G401 (cell line): ENCODE measurements around the gene TRPM5. TPM values are rescaled to one million over a fixed set of nuclear protein-coding genes. Genes with fewer than 3 reads are reported as not detected.

Source experiments
- DNase-seq: peaks from one replicate; pipeline ENCODE4 v3.0.0-alpha.2; 2015; ENCODE audit warnings: low spot score
- in situ Hi-C: cut with HindIII; loops from 2 replicates; pipeline ENCODE4 v1.10.0; 2016; ENCODE audit warnings: low sequenced_read_pairs, mixed read lengths
- total RNA-seq: library from RNA; depleted of rRNA; stranded (reverse); fragments of >200 nt; shearing (Covaris generic); gene quantifications from 2 replicates; pipeline ENCODE4 v1.2.3, GENCODE V29; 2014

TRPM5 gene
- total RNA-seq, 1 experiment from 2014 or later, result not detected

GRCh38 chr11:2426221-2426620 is 18.1 kb downstream of the TRPM5 start:
- no peak for DNase-seq
- in situ Hi-C loops, result no loop called here

GRCh38 chr11:2425506-2425905 is 18.8 kb downstream of the TRPM5 start:
- in situ Hi-C loops, result no loop called here
- DNase-seq, result no peak

DNA sequence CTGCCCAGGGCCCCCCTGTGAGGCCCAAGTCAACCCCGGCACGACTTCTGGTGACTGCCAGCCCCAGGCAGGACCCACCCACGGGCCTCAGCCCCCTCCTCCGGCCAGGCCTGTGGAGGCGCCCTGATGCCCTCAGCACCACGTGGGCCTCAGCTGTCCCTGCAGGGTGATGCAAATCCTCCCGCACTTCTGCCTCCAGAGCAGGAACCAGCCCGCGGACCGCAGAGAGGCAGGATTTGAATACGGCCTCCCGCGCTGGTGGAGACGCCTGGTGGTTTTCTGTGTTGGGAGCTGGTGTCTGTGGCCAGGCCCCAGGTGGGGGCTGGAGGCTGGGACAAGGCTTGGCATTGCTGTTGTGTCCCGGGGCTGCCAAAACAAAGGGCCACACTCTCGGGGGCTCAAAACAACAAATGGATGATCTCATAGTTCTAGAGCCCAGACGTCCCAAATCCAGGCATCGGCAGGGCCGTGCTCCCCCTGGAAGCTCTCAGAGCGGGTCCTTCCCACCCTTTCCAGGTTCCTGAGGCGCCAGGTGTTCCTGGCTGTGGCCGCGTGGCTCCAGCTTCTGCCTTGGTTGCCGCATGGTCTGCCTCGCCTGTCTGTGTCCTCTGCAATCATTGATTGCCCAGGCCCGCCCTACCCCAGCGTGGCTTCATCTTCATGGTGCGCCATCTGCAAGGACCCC is 19.4 kb downstream of the TRPM5 start:
- no peak for DNase-seq
- in situ Hi-C loops, result no loop called here

DNA sequence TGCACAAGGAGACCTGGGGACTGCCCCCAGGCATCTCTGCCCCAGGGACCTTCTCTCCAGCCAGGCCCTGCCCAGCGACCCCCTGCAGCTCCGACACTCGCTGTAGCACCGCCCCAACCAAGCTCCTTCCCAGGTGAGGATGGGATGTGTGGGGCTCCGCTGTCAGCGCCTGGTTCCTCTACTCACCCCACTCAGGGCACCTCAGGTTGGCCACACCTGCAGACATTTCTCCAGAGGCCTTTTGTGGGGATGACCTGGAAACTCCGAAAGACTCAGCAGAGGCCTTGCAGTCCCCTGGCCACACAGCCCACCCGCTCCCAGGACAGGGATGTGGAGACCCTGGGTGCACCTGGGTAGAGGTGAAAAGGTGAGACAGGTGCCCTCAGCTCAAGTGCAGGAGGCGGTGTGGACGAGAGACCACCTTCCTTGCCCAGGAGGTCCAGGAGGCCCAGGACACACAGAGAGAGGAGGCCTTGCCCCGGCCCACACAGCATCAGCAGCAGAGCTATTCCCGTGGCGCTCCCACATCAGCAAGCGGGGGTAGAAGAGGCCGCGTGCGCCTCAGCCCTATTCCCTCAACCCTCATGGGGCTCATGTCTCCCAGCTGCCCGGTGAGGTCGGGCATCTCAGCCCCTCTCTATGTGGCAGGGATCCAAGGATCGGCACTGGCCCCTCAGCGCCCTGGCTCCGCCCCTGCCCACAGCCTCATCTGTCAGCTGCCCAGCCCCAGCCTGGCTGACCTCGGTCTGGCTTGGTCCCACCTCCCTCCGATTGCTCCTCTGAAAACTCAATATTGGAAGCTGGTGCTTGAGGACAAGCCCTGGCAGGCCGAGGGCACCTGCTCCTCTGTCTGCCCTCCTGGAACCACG is 20.9 kb downstream of the TRPM5 start:
- in situ Hi-C loops, result no loop called here
- DNase-seq, result no peak

- in situ Hi-C loops, result no loop called here
- DNase-seq, result no peak
These were observed 21.7 kb downstream of the TRPM5 start for GRCh38 chr11:2422461-2423156.

DNA sequence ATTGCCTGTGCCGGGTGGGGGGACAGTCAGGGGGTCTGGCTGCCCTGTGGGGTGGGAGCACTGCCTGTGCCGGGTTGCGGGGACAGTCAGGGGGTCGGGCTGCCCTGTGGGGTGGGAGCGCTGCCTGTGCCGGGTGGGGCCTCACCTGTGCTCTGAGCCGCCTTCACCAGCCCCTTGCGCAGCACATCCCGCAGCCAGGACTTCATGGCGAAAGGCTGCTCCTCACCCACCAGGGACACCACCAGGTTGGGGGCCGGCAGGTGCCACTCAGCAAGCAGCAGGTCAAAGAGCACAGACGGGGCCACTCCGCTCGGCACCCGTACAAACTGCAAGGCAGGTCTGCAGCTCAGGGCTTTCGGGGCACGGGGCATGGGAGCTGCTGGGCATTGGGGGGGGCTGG is 22.3 kb downstream of the TRPM5 start:
- in situ Hi-C loops, result no loop called here

DNA sequence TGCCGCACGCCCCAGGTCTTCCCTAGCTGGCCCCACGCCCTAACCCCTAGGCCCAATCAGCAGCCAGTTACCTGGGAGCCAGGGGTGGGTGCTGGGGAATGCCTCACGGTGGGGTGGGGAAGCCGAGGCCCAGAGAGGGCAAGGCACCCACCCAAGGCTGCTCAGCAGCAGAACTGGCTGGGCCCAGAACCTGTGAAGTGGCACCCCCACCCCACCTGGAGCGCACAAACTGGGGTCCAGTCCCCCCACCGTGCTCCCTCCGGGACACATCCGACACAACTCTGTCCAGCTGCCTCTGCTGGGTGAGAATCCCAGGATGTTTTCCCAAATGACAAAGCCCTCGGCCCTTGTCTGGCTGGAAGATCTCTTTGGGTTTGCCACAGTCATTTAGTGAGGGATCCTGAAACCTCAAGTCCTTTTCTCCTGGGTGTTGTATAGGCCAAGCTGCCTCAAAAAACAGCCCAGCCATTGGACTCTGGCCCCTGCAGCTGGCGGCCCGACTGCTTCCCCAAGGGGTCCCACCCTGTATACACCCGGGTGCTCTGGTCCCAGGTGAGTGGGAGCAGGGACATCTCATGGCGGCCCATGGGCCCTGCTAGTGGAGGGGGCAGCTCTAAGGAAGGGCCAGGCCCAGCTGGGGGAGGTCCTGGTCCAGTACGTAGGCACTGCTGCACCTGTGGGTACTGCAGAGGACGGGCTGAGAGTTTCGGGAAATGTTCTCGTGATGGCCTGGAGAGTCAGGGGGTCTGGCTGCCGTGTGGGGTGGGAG is 22.9 kb downstream of the TRPM5 start:
- in situ Hi-C loops, result no loop called here
- DNase-seq, result no peak

More for the DNA sequence above, 22.3 kb downstream of the TRPM5 start:
- DNase-seq, result no peak

DNA sequence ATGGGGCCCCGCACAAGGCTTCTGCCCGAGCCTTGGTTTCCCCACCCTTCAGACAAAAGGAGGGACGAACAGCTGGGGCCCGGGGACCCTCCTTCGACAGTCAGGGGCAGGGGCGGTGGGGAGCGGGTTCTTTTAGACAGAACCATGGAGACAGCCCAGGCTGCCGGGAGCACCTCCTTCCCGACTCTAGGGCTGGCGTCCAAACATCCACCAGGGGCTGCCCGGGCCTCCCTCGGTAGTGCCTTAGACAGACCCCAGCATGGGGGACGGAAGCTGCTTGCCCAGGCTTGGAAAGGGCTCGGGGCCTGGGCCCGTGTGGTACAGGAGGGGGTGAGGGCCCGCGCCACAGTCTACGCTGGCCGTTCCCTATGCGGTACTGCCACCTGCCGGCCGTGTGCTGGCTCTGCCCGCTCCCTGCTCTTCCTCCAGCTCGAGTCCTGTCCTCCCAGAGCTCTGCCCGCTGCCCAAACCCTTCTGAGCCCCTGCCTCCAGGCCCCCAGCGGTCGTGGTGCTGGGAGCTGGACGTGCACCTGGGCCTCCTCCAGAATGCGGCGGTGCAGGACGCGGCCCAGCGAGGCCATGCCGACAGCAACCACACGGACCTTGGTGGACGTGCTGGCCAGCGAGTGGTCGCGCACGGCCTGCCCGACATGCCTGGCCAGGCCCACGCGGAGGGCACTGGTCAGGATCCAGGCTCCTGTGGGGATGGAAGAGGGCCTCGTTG is 23.6 kb downstream of the TRPM5 start:
- DNase-seq, result peak; percentile 78
- in situ Hi-C loops, result no loop called here

- peak; percentile 77 for DNase-seq
- in situ Hi-C loops, result no loop called here
These were observed 24.4 kb downstream of the TRPM5 start for GRCh38 chr11:2419638-2420501.

- no peak for DNase-seq
- in situ Hi-C loops, result no loop called here
These were observed 25.5 kb downstream of the TRPM5 start for GRCh38 chr11:2418693-2419360.

- DNase-seq, result no peak
- in situ Hi-C loops, result no loop called here
These were observed 26.2 kb downstream of the TRPM5 start for GRCh38 chr11:2417856-2418692.

GRCh38 chr11:2416765-2417164 is 27.5 kb downstream of the TRPM5 start:
- DNase-seq, result no peak
- in situ Hi-C loops, result no loop called here

DNA sequence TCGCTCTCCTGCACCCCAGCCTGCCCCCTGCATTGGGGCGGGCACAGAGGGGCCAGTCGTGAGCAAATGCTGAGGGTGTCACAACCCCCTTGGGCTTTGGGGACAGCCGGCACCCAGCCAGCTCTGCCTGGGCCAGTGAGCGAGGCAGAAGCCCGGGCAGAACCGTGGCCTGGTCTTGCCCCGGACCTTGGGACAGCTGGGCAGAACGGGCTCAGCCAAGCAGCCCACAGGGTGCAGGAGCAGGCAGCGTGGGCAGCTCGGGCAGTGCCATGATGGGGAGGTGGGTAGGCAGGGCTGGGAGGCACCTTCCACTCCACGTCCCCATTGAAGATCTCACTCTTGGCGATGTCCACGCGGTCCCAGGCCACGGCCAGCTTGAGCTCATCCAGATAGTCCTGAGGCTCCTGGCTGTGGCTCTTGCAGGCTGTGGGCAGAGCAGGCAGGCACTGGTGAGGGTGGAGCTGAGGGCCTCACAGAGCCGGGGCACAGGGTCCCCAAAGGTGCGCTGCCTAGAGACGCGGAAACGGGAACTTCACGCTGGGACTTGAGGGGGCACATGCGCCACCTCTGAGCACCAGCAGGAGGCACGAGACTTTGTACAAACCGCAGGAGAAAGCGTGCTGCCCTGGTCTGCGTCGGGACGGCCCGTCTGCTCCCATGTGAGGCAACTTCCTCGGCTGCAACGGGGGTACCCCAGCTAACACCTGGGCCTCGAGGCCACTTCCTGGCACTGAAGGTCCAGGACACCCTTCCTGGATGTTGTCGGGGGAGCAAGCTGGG is 28.5 kb downstream of the TRPM5 start:
- in situ Hi-C loops, result no loop called here
- DNase-seq, result no peak

- in situ Hi-C loops, result no loop called here
- no peak for DNase-seq
These were observed 29.1 kb downstream of the TRPM5 start for GRCh38 chr11:2415171-2415570.

DNA sequence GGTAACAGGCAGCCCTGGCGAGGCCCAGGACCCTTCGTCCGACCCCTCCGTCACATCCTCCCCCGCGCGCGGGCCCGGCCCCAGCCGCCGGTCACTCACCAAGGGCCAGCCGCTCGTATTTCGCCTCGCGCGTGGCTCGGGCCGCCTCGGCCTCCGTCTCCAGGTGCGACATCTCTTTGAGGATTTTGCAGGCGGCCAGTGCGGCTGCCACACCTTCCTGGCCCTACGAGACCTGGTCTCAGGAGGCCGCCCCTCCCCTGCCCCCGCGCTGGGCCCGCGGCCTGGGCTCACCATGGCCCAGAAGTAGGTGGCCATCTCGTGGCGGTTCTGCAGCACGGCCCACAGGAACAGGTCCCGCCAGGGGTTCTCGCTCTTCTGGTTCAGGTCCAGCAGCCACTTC is 29.7 kb downstream of the TRPM5 start:
- no peak for DNase-seq
- in situ Hi-C loops, result no loop called here
